ENCODE results near the gene MTURN.

The MTURN gene

GRCh38 chr7:30147785-30148184 lies 13.0 kb downstream of the MTURN start:
- no peak overlapping the region for H2AFZ ChIP-seq (ENCODE audit: low read depth, low read length)
- peaks cover 3 to 41% of the 10 kb centered on the region in 2 experiments for H3K36me3 ChIP-seq (ENCODE audit: control insufficient read depth in 1 of 2, insufficient read depth in 2 of 2, low read depth in 1 of 2, low read length in 2 of 2)
- H3K9ac ChIP-seq (ENCODE audit: low read length) = no peak overlapping the region
- H3K27me3 ChIP-seq (ENCODE audit: control insufficient read depth in 1 of 2, insufficient read depth in 1 of 2, low read length in 2 of 2) = no peaks in the 10 kb centered on the region
- H4K91ac ChIP-seq (ENCODE audit: low read length) = no peak overlapping the region
- DNase-seq = no peak
- H2BK5ac ChIP-seq (ENCODE audit: low read depth, low read length, poor library complexity, severe bottlenecking) = no peak overlapping the region
- no peak overlapping the region for H3K23ac ChIP-seq (ENCODE audit: low read length in 2 of 2)
- H3K18ac ChIP-seq (ENCODE audit: low read depth in 1 of 2, low read length in 2 of 2) = no peak overlapping the region
- H2BK15ac ChIP-seq (ENCODE audit: low read depth, poor library complexity, severe bottlenecking) = no peak overlapping the region
- H3K4me3 ChIP-seq (ENCODE audit: insufficient read depth in 1 of 2, low read depth in 1 of 2, low read length in 2 of 2) = no peak overlapping the region
- no peaks in the 10 kb centered on the region for H3K9me3 ChIP-seq (ENCODE audit: control insufficient read depth, low read length)
- H4K8ac ChIP-seq (ENCODE audit: low read length) = no peak overlapping the region
- peaks cover 1% of the 10 kb centered on the region for H3K4me1 ChIP-seq (ENCODE audit: control insufficient read depth, insufficient read depth, low read depth, low read length)
- peaks cover 8% of the 10 kb centered on the region for H3K79me1 ChIP-seq (replicated peaks; ENCODE audit: low read length, poor library complexity, severe bottlenecking)
- no peak overlapping the region for H2AK5ac ChIP-seq (ENCODE audit: low read length, severe bottlenecking)
- 93% methylated on average over 2 of the region's 2 CpGs for WGBS
- H3K4ac ChIP-seq (ENCODE audit: low read depth in 1 of 2, low read length in 2 of 2) = no peak overlapping the region
- H3K14ac ChIP-seq (ENCODE audit: low read length in 2 of 2) = no peak overlapping the region
- H2BK12ac ChIP-seq (ENCODE audit: low read length in 2 of 2) = no peak overlapping the region
- H2BK120ac ChIP-seq (ENCODE audit: low read depth, low read length) = no peak overlapping the region
- H3K27ac ChIP-seq (ENCODE audit: low read length, poor library complexity, severe bottlenecking) = no peak overlapping the region
- H3K4me2 ChIP-seq (ENCODE audit: low read length, poor library complexity, severe bottlenecking) = no peak overlapping the region

DNA sequence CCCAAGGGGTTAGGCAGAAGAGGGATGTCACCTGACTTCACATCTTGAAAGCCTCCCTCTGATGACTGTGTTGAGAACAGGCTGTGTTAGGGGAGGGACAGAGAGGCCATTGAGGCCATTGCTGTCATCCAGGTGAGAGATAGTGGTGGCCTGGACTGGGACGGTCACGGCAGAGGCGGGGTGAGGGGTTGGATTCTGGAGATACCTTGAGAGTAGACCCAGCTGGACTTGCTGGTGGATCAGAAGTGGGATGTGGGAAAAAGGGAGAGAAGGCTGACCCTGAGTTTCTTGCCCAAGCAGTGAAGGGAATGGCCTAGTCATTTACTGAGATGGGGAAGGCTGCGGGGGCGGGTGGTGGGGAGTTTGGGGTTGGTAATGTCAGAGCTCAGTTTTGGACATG lies 13.6 kb downstream of the MTURN start:
- no peak overlapping the region for H3K4me2 ChIP-seq (ENCODE audit: low read length, poor library complexity, severe bottlenecking)
- H2BK120ac ChIP-seq (ENCODE audit: low read depth, low read length) = no peak overlapping the region
- H3K18ac ChIP-seq (ENCODE audit: low read depth in 1 of 2, low read length in 2 of 2) = no peak overlapping the region
- H2BK5ac ChIP-seq (ENCODE audit: low read depth, low read length, poor library complexity, severe bottlenecking) = no peak overlapping the region
- H3K9me3 ChIP-seq (ENCODE audit: control insufficient read depth, low read length) = no peaks in the 10 kb centered on the region
- DNase-seq = no peak
- H3K36me3 ChIP-seq (ENCODE audit: control insufficient read depth in 1 of 2, insufficient read depth in 2 of 2, low read depth in 1 of 2, low read length in 2 of 2) = peaks cover 3 to 43% of the 10 kb centered on the region in 2 experiments
- H2AK5ac ChIP-seq (ENCODE audit: low read length, severe bottlenecking) = no peak overlapping the region
- H3K27me3 ChIP-seq (ENCODE audit: control insufficient read depth in 1 of 2, insufficient read depth in 1 of 2, low read length in 2 of 2) = no peaks in the 10 kb centered on the region
- H3K4me3 ChIP-seq (ENCODE audit: insufficient read depth in 1 of 2, low read depth in 1 of 2, low read length in 2 of 2) = no peak overlapping the region
- 92% methylated on average over 5 of the region's 5 CpGs for WGBS
- no peak overlapping the region for H3K14ac ChIP-seq (ENCODE audit: low read length in 2 of 2)
- no peak overlapping the region for H2AFZ ChIP-seq (ENCODE audit: low read depth, low read length)
- no peak overlapping the region for H2BK15ac ChIP-seq (ENCODE audit: low read depth, poor library complexity, severe bottlenecking)
- no peak overlapping the region for H4K8ac ChIP-seq (ENCODE audit: low read length)
- H3K27ac ChIP-seq (ENCODE audit: low read length, poor library complexity, severe bottlenecking) = no peak overlapping the region
- no peak overlapping the region for H3K4ac ChIP-seq (ENCODE audit: low read depth in 1 of 2, low read length in 2 of 2)
- H3K9ac ChIP-seq (ENCODE audit: low read length) = no peak overlapping the region
- no peak overlapping the region for H4K91ac ChIP-seq (ENCODE audit: low read length)
- peaks cover 1% of the 10 kb centered on the region for H3K4me1 ChIP-seq (ENCODE audit: control insufficient read depth, insufficient read depth, low read depth, low read length)
- H2BK12ac ChIP-seq (ENCODE audit: low read length in 2 of 2) = no peak overlapping the region
- H3K79me1 ChIP-seq (replicated peaks; ENCODE audit: low read length, poor library complexity, severe bottlenecking) = peaks cover 8% of the 10 kb centered on the region
- no peak overlapping the region for H3K23ac ChIP-seq (ENCODE audit: low read length in 2 of 2)

DNA sequence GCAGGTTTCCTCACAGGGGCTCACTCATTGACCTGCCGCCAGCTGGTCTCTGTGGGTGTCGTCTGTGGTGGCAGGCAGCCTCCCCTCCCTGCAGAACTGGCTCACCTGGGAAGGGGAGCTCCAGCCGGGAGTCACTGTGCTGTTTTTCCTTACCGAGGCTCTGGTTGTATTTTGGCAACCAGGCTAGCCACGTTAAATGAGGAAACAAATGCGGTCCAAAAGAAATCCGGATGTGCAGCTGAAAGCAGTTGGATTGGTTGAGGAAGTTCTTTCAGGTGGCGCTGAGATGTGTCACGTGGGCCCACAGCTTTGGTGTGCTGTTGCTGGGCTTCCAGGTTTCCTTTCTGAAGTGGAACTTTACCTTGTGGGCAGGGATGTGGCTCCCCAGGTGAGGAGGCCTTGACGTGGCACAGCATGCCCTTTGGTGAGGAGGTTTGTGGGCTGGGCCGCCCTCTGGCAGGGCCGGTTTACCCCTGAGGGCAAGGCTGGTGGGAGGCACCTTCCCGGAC lies 14.2 kb downstream of the MTURN start:
- no peak overlapping the region for H2BK5ac ChIP-seq (ENCODE audit: low read depth, low read length, poor library complexity, severe bottlenecking)
- H4K8ac ChIP-seq (ENCODE audit: low read length) = no peak overlapping the region
- peaks cover 5 to 45% of the 10 kb centered on the region in 2 experiments for H3K36me3 ChIP-seq (ENCODE audit: control insufficient read depth in 1 of 2, insufficient read depth in 2 of 2, low read depth in 1 of 2, low read length in 2 of 2)
- DNase-seq = no peak
- no peak overlapping the region for H3K14ac ChIP-seq (ENCODE audit: low read length in 2 of 2)
- H4K91ac ChIP-seq (ENCODE audit: low read length) = no peak overlapping the region
- no peak overlapping the region for H3K4ac ChIP-seq (ENCODE audit: low read depth in 1 of 2, low read length in 2 of 2)
- no peak overlapping the region for H3K18ac ChIP-seq (ENCODE audit: low read depth in 1 of 2, low read length in 2 of 2)
- WGBS = 79% methylated on average over 13 of the region's 13 CpGs
- no peak overlapping the region for H2AK5ac ChIP-seq (ENCODE audit: low read length, severe bottlenecking)
- no peak overlapping the region for H3K27ac ChIP-seq (ENCODE audit: low read length, poor library complexity, severe bottlenecking)
- no peak overlapping the region for H2BK120ac ChIP-seq (ENCODE audit: low read depth, low read length)
- H3K4me2 ChIP-seq (ENCODE audit: low read length, poor library complexity, severe bottlenecking) = no peak overlapping the region
- no peak overlapping the region for H3K9ac ChIP-seq (ENCODE audit: low read length)
- H3K4me1 ChIP-seq (ENCODE audit: control insufficient read depth, insufficient read depth, low read depth, low read length) = peaks cover 1% of the 10 kb centered on the region
- H2BK15ac ChIP-seq (ENCODE audit: low read depth, poor library complexity, severe bottlenecking) = no peak overlapping the region
- no peak overlapping the region for H2BK12ac ChIP-seq (ENCODE audit: low read length in 2 of 2)
- H3K79me1 ChIP-seq (replicated peaks; ENCODE audit: low read length, poor library complexity, severe bottlenecking) = peaks cover 8% of the 10 kb centered on the region
- peak overlapping the region in 1 of 2 experiments; percentile 57 for H3K23ac ChIP-seq (ENCODE audit: low read length in 2 of 2)
- no peaks in the 10 kb centered on the region for H3K27me3 ChIP-seq (ENCODE audit: control insufficient read depth in 1 of 2, insufficient read depth in 1 of 2, low read length in 2 of 2)
- no peaks in the 10 kb centered on the region for H3K9me3 ChIP-seq (ENCODE audit: control insufficient read depth, low read length)
- no peak overlapping the region for H2AFZ ChIP-seq (ENCODE audit: low read depth, low read length)
- H3K4me3 ChIP-seq (ENCODE audit: insufficient read depth in 1 of 2, low read depth in 1 of 2, low read length in 2 of 2) = no peak overlapping the region

- H3K4ac ChIP-seq (ENCODE audit: low read depth in 1 of 2, low read length in 2 of 2) = no peak overlapping the region
- WGBS = 98% methylated on average over 7 of the region's 7 CpGs
- no peak overlapping the region for H2BK12ac ChIP-seq (ENCODE audit: low read length in 2 of 2)
- H3K4me3 ChIP-seq (ENCODE audit: insufficient read depth in 1 of 2, low read depth in 1 of 2, low read length in 2 of 2) = no peak overlapping the region
- no peak overlapping the region for H3K27ac ChIP-seq (ENCODE audit: low read length, poor library complexity, severe bottlenecking)
- no peak overlapping the region for H3K18ac ChIP-seq (ENCODE audit: low read depth in 1 of 2, low read length in 2 of 2)
- H3K27me3 ChIP-seq (ENCODE audit: control insufficient read depth in 1 of 2, insufficient read depth in 1 of 2, low read length in 2 of 2) = no peaks in the 10 kb centered on the region
- H3K14ac ChIP-seq (ENCODE audit: low read length in 2 of 2) = no peak overlapping the region
- H2BK120ac ChIP-seq (ENCODE audit: low read depth, low read length) = no peak overlapping the region
- no peak overlapping the region for H3K23ac ChIP-seq (ENCODE audit: low read length in 2 of 2)
- H3K79me1 ChIP-seq (replicated peaks; ENCODE audit: low read length, poor library complexity, severe bottlenecking) = peaks cover 8% of the 10 kb centered on the region
- no peak overlapping the region for H2BK5ac ChIP-seq (ENCODE audit: low read depth, low read length, poor library complexity, severe bottlenecking)
- DNase-seq = no peak
- H2AFZ ChIP-seq (ENCODE audit: low read depth, low read length) = no peak overlapping the region
- peaks cover 6 to 53% of the 10 kb centered on the region in 2 experiments for H3K36me3 ChIP-seq (ENCODE audit: control insufficient read depth in 1 of 2, insufficient read depth in 2 of 2, low read depth in 1 of 2, low read length in 2 of 2)
- no peaks in the 10 kb centered on the region for H3K9me3 ChIP-seq (ENCODE audit: control insufficient read depth, low read length)
- H3K9ac ChIP-seq (ENCODE audit: low read length) = no peak overlapping the region
- peaks cover 1% of the 10 kb centered on the region for H3K4me1 ChIP-seq (ENCODE audit: control insufficient read depth, insufficient read depth, low read depth, low read length)
- no peak overlapping the region for H3K4me2 ChIP-seq (ENCODE audit: low read length, poor library complexity, severe bottlenecking)
- H4K91ac ChIP-seq (ENCODE audit: low read length) = no peak overlapping the region
- H4K8ac ChIP-seq (ENCODE audit: low read length) = no peak overlapping the region
- H2BK15ac ChIP-seq (ENCODE audit: low read depth, poor library complexity, severe bottlenecking) = no peak overlapping the region
- H2AK5ac ChIP-seq (ENCODE audit: low read length, severe bottlenecking) = no peak overlapping the region
These were observed 15.0 kb downstream of the MTURN start for GRCh38 chr7:30149640-30150272.

All from mesenchymal stem cell (in vitro differentiated cells and primary cell).